Adrenal gland (tissue), 5 donors: ENCODE measurements around the gene DMPK.

Source experiments
- CTCF ChIP-seq, 6 experiments: fragments of 450-650 bp in 4 of 6; fragments of 200-600 bp in 2 of 6; sonication (generic) in 1 of 6; IDR thresholded peaks; 1 replicate in 5 of 6; 2 replicates in 1 of 6; pipeline versions ENCODE4 v1.5.1 to v1.8.0; 2016 to 2021; ENCODE audit warnings: antibody characterized with exemption in 6 of 6, mild to moderate bottlenecking in 2 of 6, moderate library complexity in 1 of 6
- POLR2A ChIP-seq, 2 donors: fragments of 450-650 bp; IDR thresholded peaks; one replicate each; pipeline ENCODE4 v1.6.1; 2017; ENCODE audit warnings: antibody characterized with exemption in 2 of 2, mild to moderate bottlenecking in 2 of 2, moderate library complexity in 1 of 2
- donor health status: DM: no; HTN: no; CAD: no.

- peak in 1 of 2 donors; percentile 8 for TF ChIP-seq POLR2A (IDR thresholded peaks at IDR 0.05)
- TF ChIP-seq CTCF (IDR thresholded peaks at IDR 0.05) = no peak
These were observed 15.9 kb downstream of the DMPK start for GRCh38 chr19:45766296-45766868.
